PC-3 (cell line): ENCODE data around the gene SDS.
A peak's percentile ranks its signal among the peaks of the same experiment; 100 is the strongest.

Experiments used
- EZH2 ChIP-seq: fragments of 300-600 bp; sonication (generic); IDR thresholded peaks from one replicate; pipeline ENCODE4 v1.6.1; 2017; ENCODE audit warnings: antibody characterized with exemption, mild to moderate bottlenecking, low read length; ENCODE audit not compliant: unreplicated experiment
- EZH2phosphoT487 ChIP-seq: fragments of 300-600 bp; sonication (generic); IDR thresholded peaks from 2 replicates; pipeline ENCODE4 v1.6.1; 2018; ENCODE audit warnings: mild to moderate bottlenecking, antibody characterized with exemption, low read length, borderline replicate concordance
- TF ChIP-seq, protein P1 (sequence below): fragments of 300-600 bp; sonication (generic); conservative IDR thresholded peaks from 2 replicates; pipeline ENCODE4 v1.5.1; 2017; ENCODE audit warnings: antibody characterized with exemption, low read depth, mild to moderate bottlenecking, low read length

DNA sequence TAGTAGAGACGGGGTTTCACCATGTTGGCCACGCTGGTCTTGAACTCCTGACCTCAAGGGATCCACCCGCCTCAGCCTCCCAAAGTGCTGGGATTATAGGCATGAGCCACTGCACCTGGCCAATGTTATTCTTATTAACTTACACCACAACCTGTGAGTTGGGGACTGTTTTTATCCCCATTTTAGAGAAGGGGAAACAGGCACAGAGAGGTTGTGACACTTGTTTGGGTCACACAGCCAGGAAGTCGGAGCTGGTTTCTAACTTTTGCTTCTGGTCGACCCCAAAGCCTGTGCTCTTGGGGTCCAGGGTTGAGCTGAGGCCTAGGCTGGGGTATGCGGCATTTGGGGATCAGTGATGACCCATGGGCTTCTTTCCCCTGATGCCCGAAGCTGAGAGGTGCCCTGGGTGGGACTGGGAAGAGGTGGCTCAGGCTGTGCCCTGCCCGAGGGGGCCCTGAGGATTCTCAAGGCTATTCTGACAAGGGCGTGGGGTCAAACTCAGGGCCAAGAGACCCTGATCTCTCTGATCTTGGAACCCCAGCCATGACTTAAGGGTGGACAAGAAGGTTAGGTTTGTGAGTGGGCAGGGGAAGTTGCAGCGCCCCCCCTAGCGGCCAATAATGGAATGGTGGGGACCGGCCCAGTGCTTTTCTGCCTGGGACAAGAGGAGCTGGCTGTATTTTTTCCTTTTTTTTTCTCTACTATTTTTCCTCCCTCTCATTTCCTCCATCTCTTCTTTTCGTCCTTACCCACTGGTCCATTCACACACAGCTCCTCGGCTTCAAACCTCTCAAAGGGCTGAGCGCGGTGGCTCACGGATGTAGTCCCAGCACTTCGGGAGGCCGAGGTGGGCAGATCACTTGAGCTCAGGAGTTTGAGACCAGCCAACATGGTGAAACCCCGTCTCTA lies 21.5 kb upstream of the SDS start:
- TF ChIP-seq EZH2phosphoT487: no peak
- TF ChIP-seq, protein P1, sequence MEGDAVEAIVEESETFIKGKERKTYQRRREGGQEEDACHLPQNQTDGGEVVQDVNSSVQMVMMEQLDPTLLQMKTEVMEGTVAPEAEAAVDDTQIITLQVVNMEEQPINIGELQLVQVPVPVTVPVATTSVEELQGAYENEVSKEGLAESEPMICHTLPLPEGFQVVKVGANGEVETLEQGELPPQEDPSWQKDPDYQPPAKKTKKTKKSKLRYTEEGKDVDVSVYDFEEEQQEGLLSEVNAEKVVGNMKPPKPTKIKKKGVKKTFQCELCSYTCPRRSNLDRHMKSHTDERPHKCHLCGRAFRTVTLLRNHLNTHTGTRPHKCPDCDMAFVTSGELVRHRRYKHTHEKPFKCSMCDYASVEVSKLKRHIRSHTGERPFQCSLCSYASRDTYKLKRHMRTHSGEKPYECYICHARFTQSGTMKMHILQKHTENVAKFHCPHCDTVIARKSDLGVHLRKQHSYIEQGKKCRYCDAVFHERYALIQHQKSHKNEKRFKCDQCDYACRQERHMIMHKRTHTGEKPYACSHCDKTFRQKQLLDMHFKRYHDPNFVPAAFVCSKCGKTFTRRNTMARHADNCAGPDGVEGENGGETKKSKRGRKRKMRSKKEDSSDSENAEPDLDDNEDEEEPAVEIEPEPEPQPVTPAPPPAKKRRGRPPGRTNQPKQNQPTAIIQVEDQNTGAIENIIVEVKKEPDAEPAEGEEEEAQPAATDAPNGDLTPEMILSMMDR: peak; percentile 94
- no peak for TF ChIP-seq EZH2
